ENCODE measurements around the gene CLCNKB. TPM values are rescaled to one million over a fixed set of nuclear protein-coding genes. Genes with fewer than 3 reads are reported as not detected.
"Not testable (repeated sequence)": the region's sequence is repeated elsewhere in the genome, so short reads cannot be mapped to it uniquely, and the experiment has no call there.

CLCNKB gene
- total RNA-seq, 1 donor from 2014 or later, result 0.65 TPM

- not testable (repeated sequence) for DNase-seq (ENCODE audit: low spot score)
These were observed 15.0 kb downstream of the CLCNKB start for GRCh38 chr1:16058394-16059120.

GRCh38 chr1:16061266-16061665 is 17.7 kb downstream of the CLCNKB start:
- DNase-seq (ENCODE audit: low spot score), result no peak

GRCh38 chr1:16061989-16062686 is 18.6 kb downstream of the CLCNKB start:
- DNase-seq (ENCODE audit: low spot score), result not testable (repeated sequence)

- not testable (repeated sequence) for DNase-seq (ENCODE audit: low spot score)
These were observed 19.1 kb downstream of the CLCNKB start for GRCh38 chr1:16062687-16063075.

- no peak for DNase-seq (ENCODE audit: low spot score)
These were observed 19.7 kb downstream of the CLCNKB start for GRCh38 chr1:16063226-16063829.

GRCh38 chr1:16063921-16064320 is 20.3 kb downstream of the CLCNKB start:
- no peak for DNase-seq (ENCODE audit: low spot score)

GRCh38 chr1:16064536-16065268 is 21.1 kb downstream of the CLCNKB start:
- no peak for DNase-seq (ENCODE audit: low spot score)

GRCh38 chr1:16065269-16065576 is 21.6 kb downstream of the CLCNKB start:
- DNase-seq (ENCODE audit: low spot score), result no peak

GRCh38 chr1:16066245-16066644 is 22.7 kb downstream of the CLCNKB start:
- no peak for DNase-seq (ENCODE audit: low spot score)

- no peak for DNase-seq (ENCODE audit: low spot score)
These were observed 23.7 kb downstream of the CLCNKB start for GRCh38 chr1:16067127-16067768.

- no peak for DNase-seq (ENCODE audit: low spot score)
These were observed 24.4 kb downstream of the CLCNKB start for GRCh38 chr1:16067933-16068332.

GRCh38 chr1:16068356-16069270 is 25.0 kb downstream of the CLCNKB start:
- DNase-seq (ENCODE audit: low spot score), result no peak

- DNase-seq (ENCODE audit: low spot score), result no peak
These were observed 27.2 kb downstream of the CLCNKB start for GRCh38 chr1:16070640-16071355.

GRCh38 chr1:16071614-16072013 is 28.0 kb downstream of the CLCNKB start:
- DNase-seq (ENCODE audit: low spot score), result no peak

GRCh38 chr1:16072095-16072494 is 28.5 kb downstream of the CLCNKB start:
- DNase-seq (ENCODE audit: low spot score), result no peak

- no peak for DNase-seq (ENCODE audit: low spot score)
These were observed 29.3 kb downstream of the CLCNKB start for GRCh38 chr1:16072616-16073484.

GRCh38 chr1:16073490-16074119 is 30.0 kb downstream of the CLCNKB start, which contains the start of gene FAM131C:
Gene FAM131C (minus strand): TSS chr1:16073651. CDS start chr1:16073442, 209 bp downstream.
- no peak for DNase-seq (ENCODE audit: low spot score)

GRCh38 chr1:16074217-16074616 is 30.6 kb downstream of the CLCNKB start:
- no peak for DNase-seq (ENCODE audit: low spot score)
